ENCODE data around the gene SERPINA5. TPM values are rescaled to one million over a fixed set of nuclear protein-coding genes. Genes with fewer than 3 reads are reported as not detected.
"Not testable (repeated sequence)": the region's sequence is repeated elsewhere in the genome, so short reads cannot be mapped to it uniquely, and the experiment has no call there.

Gene SERPINA5
- total RNA-seq, 1 donor from 2014 or later: not detected

DNA sequence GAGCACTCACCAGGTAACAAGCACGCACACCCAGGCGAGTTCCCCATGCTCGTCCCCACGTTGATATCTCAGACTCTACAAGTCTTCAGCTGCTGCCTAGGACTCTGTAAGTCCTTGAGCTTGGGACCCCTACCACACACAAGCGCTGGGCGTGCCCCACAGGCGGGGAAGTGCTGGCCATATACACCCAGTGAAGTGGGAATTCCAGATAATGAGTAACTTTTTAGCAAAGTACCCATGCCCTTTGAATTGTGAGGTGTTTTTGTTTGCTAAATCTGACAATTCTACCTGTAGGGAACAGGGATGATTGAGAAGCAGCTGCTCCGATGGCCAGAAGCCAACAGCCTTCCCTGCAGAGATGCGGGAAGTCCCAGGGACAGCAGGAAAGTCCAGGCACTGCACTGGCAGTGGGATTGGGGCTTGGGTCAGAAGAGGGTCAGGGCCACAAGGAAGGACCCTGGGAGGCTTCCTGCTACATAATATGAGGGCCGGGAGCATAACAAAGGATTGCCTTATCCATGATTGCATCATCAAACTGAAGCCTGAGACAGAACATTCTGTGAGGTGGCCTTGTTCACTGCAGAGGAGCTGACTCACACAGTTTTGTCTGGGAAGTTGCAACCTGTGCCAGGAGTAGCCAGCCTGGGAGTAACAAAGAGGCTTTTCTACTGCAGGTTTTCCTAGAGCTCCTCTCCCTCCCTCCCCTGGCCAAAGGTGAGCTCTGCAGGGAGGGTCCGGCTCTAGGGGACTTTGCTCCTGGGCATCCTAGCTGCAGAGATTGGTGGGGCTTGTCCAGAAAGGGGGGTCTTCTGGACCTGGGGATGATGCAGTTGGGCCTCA is 17.8 kb downstream of the SERPINA5 start:
- DNase-seq (ENCODE audit: low read depth): peak; percentile 47

DNA sequence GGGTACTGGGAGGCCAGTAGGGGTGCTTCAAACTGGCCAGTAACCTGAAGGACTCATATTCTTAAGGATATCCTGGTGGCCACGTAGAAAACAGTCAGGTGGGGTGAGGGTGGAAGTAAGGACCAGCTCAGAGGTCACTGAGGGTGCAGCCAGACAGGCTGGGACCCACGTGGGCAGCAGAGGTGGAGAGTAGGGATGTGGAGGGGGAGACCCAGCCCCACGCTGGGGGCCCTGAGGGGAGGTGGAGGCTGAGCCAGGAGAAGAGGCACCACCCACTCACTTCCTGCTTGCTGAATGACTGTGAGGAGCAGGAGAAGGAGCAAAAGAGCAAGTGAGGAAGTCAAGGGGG is 18.4 kb downstream of the SERPINA5 start:
- no peak for DNase-seq (ENCODE audit: low read depth)

DNA sequence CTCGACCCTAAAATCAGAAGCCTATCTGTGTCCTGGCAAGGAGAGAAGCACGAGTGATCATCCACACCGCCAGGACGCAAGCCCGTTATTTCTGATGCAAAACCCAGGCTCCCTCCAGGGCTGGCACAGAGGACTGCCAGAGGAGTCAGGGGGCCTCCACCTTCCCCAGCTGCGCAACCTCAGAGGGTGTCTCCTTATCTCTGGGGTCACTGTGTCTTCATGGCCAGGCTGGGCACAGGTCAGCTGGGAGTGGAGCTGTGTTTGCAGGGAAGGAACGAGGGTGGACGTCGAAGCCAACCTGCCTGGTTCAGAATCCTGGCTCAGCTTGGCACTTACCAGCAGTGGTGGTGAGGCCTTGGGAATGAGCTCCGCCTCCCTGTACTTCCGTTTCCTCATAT is 18.9 kb downstream of the SERPINA5 start:
- DNase-seq (ENCODE audit: low read depth): no peak

DNA sequence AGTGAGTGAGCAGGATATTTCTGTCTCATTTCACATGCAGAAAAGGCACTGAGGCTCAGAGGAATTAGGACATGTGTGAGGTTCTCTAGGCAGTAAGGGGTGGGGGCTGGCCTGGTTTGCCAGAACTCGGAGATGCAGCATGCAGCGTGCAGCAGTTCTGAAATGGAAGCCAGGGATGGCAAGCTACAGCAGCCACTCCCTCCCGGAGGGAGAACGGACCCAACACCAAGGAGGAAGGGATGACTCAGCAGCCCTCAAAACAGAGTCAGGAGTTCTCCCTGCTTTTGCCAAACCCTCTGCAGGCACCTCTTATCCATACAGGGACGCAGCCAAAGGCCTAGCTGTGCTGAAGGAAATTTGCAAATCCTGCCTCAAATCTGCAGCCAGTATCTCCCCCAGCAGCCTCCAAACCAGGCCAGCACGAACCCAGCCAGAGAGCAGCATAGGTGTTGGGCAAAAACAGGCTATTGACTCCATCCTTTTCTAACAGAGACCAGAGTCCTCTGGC is 20.7 kb downstream of the SERPINA5 start:
- peak; percentile 75 for DNase-seq (ENCODE audit: low read depth)

DNA sequence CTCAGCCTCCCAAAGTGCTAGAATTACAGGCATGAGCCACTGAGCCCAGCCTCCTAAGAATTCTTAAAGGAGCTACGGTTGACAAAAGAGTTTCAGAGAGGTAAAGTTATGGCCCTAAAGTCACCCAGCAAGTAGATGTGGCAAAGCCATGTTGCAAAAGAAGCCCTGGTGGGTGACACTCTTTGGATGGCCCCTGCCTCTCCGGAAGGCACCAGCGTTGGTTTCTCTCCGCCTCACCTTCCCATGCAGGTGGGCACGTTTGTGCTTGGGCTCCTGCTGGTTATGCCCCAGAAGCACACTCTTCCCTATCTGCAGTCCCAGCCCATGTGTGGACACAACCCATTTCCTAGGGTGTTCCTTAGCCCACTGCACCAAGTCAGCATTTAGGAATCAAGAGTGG is 21.5 kb downstream of the SERPINA5 start:
- no peak for DNase-seq (ENCODE audit: low read depth)

DNA sequence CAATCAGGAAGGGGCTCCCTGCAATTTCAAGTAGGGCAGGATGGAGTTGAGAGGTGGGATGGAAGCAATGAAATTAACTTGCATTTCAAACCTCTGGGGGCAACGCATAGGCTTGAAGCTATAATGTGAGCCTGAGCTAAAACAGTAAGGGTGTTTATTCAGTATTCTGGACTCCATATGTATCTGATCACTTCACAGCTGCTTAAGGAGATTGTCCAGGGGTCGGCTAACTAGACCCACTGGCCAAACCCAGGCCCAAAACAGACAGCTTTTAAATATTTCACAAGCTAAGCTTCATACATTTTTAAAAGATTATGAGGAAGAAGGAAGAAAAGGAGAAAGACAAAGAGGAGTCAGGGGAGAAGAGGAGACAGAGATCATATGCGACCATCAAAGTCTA is 24.1 kb downstream of the SERPINA5 start:
- no peak for DNase-seq (ENCODE audit: low read depth)

DNA sequence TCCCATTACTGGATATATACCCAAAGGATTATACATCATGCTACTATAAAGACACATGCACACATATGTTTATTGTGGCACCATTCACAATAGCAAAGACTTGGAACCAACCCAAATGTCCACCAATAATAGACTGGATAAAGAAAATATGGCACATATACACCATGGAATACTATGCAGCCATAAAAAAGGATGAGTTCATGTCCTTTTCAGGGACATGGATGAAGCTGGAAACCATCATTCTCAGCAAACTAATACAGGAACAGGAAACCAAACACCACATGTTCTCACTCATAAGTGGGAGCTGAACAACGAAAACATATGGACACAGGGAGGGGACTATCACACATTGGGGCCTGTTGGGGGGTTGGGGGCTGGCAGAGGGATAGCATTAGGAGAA is 27.7 kb downstream of the SERPINA5 start:
- not testable (repeated sequence) for DNase-seq (ENCODE audit: low read depth)

DNA sequence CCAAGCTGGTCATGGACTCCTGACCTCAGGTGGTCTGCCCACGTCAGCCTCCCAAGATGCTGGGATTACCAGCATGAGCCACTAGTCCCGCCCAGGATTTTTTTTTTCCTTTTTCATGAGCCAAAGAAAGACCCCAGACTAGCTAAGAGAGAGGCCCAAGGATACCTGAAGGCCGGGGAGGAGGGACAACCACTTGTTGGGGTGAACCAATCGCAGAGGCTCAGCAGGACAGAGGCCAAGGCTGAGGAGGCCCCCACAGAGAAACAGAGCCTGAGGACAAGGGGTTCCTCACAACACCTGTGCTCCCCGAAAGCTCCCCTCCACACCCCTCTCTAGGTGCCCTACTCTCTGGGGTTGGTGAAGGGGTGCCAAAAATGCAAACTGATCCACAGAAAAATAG is 30.0 kb downstream of the SERPINA5 start:
- no peak for DNase-seq (ENCODE audit: low read depth)

DNA sequence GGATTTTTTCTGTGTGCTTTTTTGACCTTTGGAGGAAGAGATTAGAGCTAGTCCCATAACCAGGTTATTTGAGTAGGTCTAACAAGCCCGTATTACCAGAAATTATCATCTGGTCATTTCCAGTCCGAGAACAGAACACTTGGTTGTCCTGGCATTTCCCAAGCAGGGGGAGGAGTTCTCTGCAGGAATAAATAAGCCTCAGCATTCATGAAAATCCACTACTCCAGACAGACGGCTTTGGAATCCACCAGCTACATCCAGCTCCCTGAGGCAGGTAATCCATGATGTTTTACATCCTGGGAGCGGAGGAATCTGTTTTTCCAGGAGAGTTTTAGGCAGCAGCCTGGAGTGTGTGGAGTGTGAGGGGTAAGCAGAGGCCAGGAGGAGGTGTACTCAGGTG is 30.9 kb downstream of the SERPINA5 start, which contains the start of gene SERPINA3:
SERPINA3 (plus strand) TSS at position 218 of the 400 bp plus-strand sequence. CDS start 2,051 bp downstream, outside the sequence.
- DNase-seq (ENCODE audit: low read depth): no peak

DNA sequence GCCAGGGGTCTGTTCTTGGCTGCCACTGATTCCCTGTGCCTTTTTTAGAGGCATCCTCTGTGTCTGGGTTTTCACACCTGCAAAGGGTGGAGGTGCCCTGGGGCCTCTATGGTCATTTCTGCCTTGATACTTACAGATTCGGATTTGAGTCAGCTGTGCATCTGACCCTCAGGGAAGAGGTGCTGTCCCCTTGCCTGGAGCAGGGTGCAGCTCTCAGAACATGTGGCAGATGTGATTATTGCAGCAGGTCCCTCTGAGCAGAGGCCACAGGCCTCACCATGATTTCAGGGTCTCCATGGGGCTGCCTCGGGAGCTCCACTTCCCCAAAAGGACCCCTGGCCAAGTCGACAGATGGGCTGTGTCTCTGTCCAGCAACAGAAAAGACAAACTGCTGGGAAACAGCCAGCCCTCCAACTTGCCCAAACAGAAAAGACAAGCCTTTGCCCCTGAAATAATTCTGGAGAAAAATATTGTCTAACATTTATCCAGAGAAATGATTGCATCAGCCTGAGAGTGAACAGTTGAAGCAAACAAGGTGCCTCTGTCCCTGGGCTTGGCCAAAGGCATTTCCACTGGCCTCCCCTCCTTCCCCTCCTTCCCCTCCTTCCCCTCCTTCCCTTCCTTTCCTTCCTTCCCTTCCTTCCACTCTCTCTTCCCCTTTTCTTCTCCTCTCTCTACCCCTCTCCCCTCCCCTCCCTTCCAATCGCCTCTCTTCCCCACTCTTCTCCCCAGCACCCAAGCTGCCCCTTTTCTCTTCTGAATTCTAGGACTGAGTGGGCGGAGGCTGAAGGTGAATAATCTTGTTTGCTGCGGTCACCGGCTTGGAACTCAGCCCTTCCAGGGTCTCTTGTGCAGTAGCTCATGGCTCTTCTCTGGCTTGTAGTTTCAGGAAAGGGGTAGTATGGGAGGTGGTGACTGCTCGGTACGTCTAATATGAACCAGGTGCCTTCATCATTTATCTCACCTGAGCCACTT is 31.6 kb downstream of the SERPINA5 start:
- DNase-seq (ENCODE audit: low read depth): no peak

DNA sequence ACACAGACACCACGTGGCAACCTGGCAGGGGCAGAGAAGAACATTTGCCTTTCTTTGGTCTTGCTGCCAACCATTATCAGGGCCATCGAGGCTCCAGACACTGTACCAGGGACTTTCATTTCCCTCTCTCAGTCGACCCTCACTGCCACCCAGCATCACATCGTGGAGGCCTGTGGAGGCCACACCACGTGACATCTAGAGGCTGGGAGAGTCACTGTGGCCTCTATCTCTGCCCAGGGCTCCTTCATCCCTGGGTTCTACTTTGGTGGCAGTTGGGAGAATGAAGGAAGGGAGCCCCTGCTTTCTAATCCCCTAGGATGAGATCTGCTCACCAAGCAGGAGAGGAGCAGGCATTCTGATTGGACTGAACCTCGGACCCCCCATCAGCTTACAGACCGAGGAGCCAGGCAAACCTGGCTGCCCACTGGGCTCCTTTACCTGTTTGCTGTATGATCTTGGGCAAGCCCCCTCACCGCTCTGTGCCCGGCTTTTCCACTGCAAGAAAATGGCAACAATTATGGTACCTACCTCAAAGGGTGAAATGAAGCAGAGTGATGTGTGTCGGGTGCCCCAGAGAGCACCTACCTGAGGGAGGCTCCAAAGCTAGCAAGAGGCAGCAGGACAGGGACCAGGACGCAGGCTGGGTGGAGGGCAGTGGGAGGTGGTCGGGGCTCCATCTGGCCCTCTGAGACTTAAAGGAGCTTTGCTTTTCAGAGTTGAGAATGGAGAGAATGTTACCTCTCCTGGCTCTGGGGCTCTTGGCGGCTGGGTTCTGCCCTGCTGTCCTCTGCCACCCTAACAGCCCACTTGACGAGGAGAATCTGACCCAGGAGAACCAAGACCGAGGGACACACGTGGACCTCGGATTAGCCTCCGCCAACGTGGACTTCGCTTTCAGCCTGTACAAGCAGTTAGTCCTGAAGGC is 32.8 kb downstream of the SERPINA5 start:
- DNase-seq (ENCODE audit: low read depth): no peak

DNA sequence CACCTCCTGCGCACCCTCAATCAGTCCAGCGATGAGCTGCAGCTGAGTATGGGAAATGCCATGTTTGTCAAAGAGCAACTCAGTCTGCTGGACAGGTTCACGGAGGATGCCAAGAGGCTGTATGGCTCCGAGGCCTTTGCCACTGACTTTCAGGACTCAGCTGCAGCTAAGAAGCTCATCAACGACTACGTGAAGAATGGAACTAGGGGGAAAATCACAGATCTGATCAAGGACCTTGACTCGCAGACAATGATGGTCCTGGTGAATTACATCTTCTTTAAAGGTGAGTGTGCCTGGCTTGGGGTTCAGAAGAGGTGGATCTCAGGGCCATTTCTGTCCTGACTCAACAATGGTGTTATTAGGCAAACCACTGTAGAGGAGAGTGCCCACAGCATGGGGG is 33.6 kb downstream of the SERPINA5 start:
- DNase-seq (ENCODE audit: low read depth): no peak

DNA sequence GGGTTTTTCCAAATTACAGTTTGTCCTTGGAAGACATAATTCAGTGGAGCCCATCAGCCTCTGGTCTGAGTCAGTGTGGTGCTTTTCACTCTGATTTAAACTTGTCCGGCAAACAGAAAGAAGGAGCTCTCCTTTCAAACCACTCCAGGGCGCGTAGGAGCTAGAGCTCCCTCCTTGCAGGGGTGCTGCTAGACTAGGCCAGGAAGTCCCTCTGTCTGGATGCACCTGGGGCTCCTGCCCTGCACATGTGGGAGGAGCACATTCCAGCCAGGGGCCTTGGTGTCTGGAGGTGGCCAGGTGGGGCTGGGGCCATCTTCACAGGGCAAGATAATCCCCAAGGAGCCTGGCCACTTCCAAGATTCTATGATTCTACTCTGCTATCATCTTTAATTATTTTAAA is 34.0 kb downstream of the SERPINA5 start:
- DNase-seq (ENCODE audit: low read depth): no peak

DNA sequence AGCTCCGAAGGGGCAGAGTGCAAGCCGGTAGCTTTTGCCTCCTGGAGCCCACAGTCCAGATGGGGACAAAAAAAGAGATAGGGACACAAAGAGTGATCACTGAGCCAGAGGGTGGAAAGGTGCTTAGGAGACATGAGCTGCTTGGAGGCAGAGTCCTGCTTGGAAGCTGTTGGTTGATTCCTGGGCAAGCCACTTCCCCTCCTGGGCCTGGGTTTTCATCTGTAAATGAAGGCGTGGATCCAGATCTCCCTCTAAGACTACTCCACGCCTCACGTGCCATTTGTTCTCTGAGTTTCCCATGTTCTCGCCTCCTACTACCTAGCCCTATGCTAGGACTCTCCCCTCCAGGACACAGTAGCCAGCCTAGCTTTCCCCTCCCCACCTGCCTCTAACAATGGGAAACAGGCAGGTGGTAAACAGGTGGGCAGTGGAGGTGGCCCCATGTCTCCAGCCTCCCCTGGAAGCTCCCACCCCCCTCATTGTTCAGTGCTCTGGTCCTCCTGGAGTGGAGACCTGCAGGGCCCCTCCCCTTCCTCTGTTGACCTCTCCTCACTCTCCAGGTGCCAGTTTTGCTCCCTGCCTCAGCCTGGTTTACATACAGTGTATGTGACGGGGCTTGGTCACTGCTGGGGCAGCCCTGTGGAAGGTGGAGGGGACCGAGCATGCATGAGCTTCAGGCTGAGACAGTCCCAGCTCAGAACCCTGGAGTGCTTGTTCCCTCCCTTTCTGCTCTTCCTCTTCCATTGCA is 34.8 kb downstream of the SERPINA5 start:
- DNase-seq (ENCODE audit: low read depth): no peak

DNA sequence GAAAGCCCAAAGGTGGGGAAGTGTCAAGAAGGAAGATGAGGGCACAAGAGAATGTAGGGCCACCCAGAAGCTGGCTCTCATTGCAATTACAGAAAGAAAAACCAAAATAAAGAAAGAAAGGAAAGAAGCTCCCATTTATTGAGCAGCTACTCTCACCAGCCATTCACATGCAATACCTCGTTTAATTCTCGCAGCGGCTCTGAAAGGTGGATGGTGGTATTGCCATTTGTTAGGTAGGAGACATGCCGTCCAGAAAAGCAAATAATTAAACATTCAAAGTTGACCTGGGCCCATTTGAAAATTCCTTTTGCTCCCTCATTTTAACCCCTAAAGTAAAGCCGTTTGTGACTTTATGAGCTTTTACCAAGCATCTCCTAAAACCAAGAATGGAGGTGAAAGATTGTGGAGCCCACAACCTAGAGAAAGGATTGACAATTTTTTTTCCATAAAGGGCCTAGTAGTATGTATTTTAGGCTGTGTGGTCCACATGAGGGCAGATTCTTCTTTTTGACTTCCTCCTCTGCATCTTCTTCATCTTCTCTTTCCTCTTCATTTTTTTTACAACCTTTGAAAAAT is 36.2 kb downstream of the SERPINA5 start:
- no peak for DNase-seq (ENCODE audit: low read depth)

DNA sequence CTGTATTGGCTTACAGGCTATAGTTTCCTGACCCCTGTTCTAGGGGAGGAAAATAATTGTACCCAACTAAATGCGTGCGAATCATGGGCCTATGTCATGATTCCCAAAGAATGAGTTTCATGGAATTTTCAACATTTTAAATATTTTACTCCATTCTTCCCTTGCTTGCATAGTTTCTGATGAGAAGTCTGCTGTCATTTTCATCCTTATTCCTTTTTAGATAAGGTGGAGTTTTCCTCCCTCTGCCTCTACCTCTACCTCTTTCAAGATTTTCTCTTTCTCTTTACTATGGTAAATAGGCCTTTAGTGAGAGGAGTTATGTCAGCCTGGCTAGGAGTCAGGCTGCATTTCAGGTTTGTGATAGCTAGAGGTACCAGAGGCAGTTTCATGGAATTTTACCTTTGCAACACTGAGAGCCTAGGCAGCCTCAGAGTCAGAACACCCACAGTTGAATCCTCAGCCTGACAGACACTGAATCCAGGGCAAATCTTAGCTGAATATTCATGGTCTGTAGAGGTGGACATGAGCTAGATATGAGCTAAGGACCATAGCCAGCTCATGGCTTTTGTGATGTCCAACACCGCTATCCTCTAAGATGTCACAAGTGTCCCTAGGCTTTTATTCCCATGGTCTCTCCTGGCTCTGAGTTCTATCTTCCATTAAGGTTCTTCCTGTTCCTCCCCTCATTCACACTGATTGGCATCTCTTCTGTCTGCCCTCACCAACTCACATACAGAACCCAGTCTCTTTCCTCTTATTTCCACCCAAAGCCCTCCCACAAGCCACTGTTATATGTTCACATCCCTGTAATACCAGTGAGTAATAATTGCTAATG is 37.0 kb downstream of the SERPINA5 start:
- no peak for DNase-seq (ENCODE audit: low read depth)

DNA sequence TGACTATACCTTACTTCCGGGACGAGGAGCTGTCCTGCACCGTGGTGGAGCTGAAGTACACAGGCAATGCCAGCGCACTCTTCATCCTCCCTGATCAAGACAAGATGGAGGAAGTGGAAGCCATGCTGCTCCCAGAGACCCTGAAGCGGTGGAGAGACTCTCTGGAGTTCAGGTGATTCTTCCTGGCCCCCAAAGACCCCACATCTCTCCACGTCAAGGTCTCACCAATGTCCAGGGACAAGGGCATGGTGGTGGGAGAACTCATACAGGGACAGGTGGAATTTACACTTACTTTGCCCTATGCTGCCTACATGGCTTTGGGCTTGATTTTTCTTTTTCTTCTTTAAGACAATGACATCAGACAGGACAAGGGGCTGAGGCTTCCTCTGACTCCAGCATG is 38.1 kb downstream of the SERPINA5 start:
- DNase-seq (ENCODE audit: low read depth): no peak

DNA sequence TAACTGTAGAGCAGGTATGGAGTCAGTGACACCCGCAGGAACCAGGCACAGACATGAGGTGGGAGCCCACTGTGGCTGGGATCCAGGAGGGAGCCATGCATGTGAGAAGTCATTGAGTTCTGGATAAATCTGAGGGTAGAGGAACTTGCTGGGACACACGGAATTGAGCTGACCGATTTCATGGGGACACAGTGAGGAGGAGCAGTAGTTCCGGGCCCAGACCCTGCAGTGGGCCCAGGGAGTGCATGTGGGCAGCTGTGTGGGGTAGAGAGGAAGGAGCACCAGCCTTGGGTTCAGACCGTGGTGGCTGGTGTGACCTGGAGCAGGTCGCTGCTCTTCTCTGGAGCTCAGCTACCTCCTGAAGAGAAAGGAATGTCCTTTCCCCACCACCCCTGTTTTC is 39.4 kb downstream of the SERPINA5 start:
- DNase-seq (ENCODE audit: low read depth): no peak
